Myocyte (in vitro differentiated cells): Measurements from ENCODE around the gene CTBS. TPM values are rescaled to one million over a fixed set of nuclear protein-coding genes. Genes with fewer than 3 reads are reported as not detected.
"Not testable (repeated sequence)": the region's sequence is repeated elsewhere in the genome, so short reads cannot be mapped to it uniquely, and the experiment has no call there.

Source experiments
- DNase-seq: peaks from one replicate; pipeline ENCODE4 v3.0.0-alpha.2; 2012; ENCODE audit warnings: low read depth
- polyA plus RNA-seq: library from polyadenylated mRNA; unstranded; fragments of >200 nt; gene quantifications from one replicate; pipeline ENCODE4 v1.2.1, GENCODE V29; 2012; ENCODE audit warnings: missing spikeins
- total RNA-seq: library from RNA; depleted of rRNA; stranded (reverse); fragments of >200 nt; gene quantifications from 2 replicates; pipeline ENCODE4 v1.2.3, GENCODE V29; 2014

CTBS gene
- total RNA-seq = 9.5 and 10.2 TPM in 2 replicates
- 14.2 TPM for polyA plus RNA-seq

- peak; percentile 87 for DNase-seq
Observed at GRCh38 chr1:84573967-84574842, at the start of gene CTBS. Gene CTBS (minus strand): TSS chr1:84574440. CDS start chr1:84574415, 25 bp downstream.

- DNase-seq = no peak
Observed at GRCh38 chr1:84621553-84621952, 47.3 kb upstream of the CTBS start.

DNA sequence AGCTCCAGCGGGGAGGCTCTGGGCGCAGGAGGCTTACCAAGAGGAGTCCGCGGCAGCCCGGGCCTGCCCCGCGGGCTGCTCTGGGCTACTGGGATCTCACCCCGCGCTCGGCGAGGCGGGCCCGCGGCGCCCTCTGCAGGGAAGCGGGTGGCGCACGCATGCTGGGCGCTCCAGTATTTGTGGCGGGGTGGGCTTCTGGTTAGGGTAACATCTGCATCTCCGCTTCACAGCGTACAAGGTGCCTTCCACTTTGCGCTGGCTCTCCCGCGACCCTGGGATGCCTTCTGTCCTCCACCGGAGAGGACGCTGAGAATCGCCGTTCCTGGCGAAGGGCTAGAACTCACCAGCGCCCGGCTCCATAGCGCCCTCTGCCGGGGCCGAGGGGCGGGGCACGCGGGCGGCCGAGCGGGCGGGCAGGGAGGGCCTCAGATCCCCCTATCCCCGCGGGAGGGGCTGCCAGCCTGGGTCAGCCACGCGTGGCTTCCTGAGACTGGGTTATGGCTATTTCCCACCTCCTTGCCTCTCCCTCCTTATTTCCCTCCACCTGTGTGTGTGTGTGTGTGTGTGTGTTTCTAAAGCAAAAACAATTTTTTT is 46.6 kb upstream of the CTBS start:
- DNase-seq = peak; percentile 79

DNA sequence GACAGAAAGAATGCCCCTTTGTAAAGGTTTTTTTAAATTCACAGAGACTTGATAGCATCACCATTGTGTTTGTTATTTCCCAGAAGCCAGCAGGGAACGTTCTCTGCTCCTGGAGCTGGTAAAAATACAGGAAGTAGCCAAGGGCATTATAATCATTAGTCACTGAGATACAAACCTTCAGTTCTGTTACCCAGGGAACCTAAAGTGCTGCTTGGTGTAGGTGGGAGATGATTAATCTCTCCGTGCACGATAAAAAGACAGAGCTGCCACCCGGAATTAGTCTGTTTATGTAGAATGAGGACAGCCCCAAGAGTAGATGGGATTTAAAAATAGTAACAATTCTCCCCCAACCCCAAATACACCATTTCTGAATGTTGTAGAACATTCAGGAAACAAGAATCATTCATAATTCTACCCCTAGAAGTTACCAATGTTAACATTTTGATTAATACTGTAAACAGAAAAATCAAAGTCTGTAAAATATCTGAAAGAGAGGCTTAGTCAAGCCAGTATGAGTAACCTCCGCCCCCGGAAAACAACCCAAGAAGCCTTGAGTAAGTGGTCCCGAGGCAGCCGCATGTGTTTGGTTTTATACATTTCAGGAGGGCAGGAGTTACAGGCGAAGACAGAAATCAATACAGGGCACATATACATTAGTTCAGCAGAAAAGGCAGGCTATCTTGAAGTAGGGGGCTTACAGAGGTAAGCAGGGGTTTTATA is 45.3 kb upstream of the CTBS start:
- peak; percentile 46 for DNase-seq

DNA sequence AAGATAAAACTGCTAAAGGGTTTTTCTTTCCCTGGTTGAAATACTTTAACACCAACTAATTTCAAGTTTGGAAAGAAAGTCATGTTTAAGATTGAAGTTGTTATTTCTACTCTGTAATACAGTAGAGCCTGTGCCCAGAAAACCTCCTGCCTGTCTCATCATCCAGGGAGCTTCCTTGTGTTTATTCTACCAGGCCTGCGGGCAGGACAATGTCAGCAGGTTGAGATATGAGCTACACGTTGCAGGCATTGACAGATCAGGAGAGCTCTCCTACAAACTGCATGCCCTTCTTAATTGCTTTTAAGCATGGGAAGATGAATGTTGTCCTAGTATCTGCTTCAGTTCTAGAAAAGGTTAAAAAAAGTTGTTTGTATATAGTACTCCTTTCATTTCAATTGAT is 43.1 kb upstream of the CTBS start:
- DNase-seq = no peak

- DNase-seq = no peak
Observed at GRCh38 chr1:84615790-84616189, 41.5 kb upstream of the CTBS start.

DNA sequence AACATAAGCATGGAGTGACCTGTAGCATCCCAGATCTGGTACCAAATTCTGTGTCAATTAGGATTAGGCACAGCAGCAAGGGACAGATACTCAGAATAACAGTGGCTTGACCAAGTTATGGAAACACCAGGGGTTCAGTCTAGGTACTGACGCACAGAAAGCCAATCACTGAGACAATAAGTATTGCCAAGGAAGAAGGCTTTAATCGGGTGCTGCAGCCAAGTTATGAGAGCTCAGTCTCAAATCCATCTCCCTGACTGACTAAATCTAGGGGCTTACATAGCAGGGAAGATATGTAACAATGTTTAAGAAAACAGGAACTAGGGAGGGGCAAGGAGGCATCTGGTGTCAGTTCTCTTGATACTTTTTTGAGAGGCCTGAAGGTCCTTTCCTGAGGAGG is 39.6 kb upstream of the CTBS start:
- no peak for DNase-seq

GRCh38 chr1:84613026-84613425 is 38.8 kb upstream of the CTBS start:
- no peak for DNase-seq

- DNase-seq = peak; percentile 30
Observed at GRCh38 chr1:84611796-84612195, 37.6 kb upstream of the CTBS start.

DNA sequence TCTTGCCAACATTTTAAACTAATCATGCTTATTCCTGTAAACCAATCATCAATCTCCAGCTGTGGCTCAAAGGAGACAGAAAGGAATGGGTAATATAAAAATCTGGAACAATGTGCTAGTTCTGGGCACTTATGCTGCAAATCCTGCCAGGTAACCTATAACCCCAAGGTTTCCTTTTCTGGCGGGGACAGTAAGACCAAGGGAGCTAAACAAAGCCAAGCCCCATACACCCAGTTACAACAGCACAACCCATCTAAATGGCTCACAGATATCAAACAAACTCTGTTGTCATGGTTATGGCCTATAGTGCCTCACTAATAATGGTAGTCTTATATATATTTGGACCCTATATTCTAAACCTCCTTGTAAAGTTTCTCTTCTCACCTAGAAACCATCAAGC is 36.9 kb upstream of the CTBS start:
- DNase-seq = no peak

- DNase-seq = no peak
Observed at GRCh38 chr1:84606977-84607376, 32.7 kb upstream of the CTBS start.

GRCh38 chr1:84605157-84605556 is 30.9 kb upstream of the CTBS start:
- no peak for DNase-seq

GRCh38 chr1:84603941-84604830 is 29.9 kb upstream of the CTBS start:
- peak; percentile 67 for DNase-seq

DNA sequence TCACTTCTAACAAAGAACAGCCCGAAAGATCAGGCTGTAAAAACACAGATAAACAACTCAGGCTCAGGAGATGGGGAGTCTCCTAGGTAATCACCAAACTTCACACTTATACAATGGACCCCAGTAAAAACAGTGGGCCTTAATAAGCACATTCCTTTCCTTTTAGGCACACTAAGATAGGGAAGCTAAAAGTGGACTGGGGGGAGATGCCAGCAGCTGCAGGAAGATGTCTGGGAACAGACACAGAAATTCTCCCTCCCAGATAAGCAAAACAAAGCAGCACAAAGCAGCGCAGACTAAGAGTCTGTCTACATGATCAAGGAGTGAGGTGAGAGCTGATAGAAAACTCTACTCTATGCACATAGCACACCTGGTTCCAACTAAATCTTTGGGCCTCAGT is 29.0 kb upstream of the CTBS start:
- DNase-seq = peak; percentile 47

GRCh38 chr1:84600796-84601195 is 26.6 kb upstream of the CTBS start:
- no peak for DNase-seq

DNA sequence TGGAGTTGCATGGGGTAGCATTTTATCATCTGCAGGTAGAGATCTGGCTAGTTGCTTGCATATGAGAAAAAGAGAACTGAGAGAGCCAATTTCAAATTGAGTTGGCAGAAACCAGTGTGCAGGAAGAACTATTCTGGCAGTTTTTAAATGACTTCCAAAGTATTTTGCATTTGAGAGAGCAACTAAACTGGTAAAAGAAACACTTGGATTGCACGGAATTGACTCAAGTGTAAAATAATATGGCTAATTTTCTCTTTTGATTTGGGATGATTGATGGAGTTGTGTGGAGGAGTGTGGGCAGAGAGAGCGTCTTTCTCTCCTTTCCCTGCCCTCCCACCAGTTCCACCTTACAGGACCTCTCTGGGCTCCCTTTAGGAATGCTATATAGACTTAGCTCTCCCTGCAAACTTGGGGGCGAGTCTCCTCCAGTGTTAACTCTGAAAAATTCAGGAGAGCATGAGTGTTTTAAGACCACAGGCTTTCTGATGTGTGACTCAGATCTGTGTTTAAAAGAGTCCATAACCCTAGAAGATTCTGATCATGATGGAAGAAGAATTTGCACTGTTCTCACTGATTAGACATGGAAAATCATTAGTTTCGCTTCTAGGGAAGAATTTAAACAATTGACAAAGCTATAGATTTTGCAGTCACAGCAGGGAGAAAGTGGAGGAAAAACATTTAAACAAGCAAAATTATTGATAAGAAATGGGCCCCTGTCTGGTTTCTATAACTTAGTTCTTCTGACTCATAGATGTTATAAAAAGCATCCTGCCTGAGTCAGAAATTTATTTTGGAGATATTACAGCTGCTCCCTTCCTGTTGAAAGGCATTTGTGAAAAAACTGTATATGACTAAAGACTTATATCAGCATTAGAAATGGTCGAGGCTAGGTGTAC is 24.9 kb upstream of the CTBS start:
- DNase-seq = peak; percentile 71

- no peak for DNase-seq
Observed at GRCh38 chr1:84598418-84598817, 24.2 kb upstream of the CTBS start.

DNA sequence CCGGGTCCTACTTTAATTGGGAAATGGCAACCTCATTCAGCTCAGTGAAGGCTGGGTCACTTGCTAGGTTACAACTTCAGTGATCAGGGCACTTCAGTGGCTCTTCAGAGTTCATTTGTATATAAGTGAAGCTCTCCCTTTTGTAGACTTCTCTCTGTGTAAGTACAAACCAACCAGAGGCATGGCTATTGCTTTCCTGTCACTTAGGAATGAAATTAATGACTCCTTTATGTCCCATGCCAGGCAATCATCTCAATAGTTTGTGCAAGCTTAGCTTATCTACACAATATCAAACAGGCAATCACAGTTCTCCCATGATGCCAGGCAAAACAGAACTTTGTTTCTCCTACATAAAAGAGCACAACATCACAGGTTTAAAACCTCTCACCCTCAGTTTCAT is 22.8 kb upstream of the CTBS start:
- DNase-seq = no peak

- DNase-seq = not testable (repeated sequence)
Observed at GRCh38 chr1:84594959-84595358, 20.7 kb upstream of the CTBS start.

DNA sequence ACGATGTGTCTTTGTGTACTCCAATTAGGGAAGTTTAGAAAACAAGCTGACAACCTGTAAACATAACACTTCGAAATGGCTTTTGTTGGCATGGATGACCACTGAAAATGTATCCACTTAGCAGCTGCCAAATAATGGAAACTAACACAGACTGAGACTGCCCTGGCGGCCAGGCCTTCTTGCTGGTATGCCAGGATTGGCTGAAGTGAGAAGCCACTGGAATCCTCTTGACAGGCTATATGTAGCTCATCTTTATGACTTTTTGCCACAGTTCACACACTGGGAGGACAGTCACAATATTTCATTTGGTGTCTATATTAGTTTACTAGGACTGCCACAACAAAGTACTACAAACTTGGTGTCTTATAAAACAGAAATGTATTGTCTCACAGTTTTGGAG is 12.9 kb upstream of the CTBS start:
- DNase-seq = peak; percentile 83
